ENCODE measurements around the gene FNDC11.
"Not testable (repeated sequence)": the region's sequence is repeated elsewhere in the genome, so short reads cannot be mapped to it uniquely, and the experiment has no call there.

FNDC11 gene

DNA sequence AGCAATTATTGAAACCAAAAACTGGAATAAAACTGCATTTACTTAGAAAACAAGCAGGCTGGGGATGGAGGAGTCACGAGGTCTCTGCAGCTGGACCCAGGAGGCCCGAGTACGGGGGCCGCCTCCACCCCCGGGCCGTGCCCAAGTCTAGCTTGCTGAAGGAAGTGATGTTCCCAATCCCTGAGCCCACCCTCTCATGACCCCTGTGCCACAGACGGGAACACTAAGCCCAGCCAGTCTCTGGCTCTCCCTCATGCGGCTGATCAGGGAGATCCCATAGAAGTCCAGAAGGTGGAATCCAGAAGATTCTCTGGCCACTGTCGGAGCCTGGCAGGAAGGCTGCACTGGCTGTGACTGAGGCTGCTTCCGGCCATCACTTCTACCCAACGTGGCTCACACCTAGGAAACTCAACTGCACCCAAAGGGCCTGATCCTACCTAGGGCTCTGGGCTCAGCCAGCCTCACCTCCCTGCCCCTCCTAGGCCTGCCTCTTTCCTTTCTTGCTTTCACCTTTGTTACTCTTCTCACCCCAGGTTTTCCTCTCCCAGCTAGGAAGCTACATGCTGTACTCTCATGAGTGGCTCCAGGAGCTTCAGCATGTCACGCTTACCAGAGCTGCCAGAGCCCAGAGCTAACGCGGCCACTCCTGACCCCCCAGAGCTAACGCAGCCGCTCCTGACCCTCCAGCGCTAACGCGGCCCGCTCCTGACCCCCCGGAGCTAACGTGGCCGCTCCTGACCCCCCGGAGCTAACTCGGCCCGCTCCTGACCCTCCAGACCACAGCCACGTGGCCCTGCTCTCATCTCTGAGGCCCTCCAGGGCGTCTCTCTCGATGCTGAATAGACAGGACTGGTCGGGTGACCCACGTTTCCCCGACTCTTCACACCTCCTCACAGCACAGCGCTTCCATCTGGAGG lies 44.8 kb downstream of the FNDC11 start:
- DNase-seq (ENCODE audit: low spot score): no peak
- TF ChIP-seq, protein P1, sequence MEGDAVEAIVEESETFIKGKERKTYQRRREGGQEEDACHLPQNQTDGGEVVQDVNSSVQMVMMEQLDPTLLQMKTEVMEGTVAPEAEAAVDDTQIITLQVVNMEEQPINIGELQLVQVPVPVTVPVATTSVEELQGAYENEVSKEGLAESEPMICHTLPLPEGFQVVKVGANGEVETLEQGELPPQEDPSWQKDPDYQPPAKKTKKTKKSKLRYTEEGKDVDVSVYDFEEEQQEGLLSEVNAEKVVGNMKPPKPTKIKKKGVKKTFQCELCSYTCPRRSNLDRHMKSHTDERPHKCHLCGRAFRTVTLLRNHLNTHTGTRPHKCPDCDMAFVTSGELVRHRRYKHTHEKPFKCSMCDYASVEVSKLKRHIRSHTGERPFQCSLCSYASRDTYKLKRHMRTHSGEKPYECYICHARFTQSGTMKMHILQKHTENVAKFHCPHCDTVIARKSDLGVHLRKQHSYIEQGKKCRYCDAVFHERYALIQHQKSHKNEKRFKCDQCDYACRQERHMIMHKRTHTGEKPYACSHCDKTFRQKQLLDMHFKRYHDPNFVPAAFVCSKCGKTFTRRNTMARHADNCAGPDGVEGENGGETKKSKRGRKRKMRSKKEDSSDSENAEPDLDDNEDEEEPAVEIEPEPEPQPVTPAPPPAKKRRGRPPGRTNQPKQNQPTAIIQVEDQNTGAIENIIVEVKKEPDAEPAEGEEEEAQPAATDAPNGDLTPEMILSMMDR (IDR thresholded peaks at IDR 0.05; ENCODE audit: extremely low read depth, missing control alignments): no peak

DNA sequence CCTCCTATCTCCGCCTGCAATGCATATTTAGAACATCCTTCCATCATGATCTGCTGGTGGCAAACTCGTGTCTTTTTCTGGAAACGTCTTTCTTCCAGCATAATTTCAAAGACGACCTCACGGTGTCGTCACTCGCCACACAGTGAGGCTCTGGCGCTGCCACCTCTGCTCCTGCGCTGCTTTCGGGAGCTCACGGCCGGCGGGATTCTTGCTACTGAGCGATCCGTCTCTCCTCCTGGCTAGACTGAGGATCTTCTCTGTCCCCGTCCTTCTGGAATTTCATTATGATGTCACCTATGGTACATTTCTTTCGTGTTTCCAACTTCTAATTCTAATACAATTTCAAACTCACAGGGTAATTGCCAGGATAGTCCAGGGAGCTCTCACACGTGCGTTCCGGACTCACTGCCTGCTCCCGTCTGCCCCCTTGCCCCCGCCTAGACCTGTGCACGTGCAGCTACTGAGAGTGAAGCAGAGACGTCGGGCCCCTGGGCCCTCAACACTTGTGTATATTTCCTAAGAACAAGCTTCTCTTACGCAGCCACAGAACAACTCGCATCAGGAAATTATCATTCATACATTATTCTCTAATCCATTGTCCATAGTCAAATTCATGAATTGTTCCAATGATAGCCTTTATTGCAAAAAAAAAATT lies 45.6 kb downstream of the FNDC11 start:
- no peak for DNase-seq (ENCODE audit: low spot score)
- TF ChIP-seq, protein P1 (IDR thresholded peaks at IDR 0.05; ENCODE audit: extremely low read depth, missing control alignments): no peak

DNA sequence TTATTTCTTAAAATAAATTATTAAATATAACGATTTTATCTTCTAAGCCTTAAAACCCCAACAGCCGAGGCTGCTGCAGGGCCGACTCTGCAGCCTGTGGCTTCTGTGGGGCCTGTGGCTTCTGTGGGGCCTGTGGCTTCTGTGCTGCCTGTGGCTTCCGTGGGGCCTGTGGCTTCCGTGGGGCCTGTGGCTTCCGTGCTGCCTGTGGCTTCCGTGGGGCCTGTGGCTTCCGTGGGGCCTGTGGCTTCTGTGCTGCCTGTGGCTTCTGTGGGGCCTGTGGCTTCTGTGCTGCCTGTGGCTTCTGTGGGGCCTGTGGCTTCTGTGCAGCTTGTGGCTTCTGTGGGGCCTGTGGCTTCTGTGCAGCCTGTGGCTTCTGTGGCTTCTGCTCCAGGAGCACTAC lies 47.7 kb downstream of the FNDC11 start:
- DNase-seq (ENCODE audit: low spot score): not testable (repeated sequence)

DNA sequence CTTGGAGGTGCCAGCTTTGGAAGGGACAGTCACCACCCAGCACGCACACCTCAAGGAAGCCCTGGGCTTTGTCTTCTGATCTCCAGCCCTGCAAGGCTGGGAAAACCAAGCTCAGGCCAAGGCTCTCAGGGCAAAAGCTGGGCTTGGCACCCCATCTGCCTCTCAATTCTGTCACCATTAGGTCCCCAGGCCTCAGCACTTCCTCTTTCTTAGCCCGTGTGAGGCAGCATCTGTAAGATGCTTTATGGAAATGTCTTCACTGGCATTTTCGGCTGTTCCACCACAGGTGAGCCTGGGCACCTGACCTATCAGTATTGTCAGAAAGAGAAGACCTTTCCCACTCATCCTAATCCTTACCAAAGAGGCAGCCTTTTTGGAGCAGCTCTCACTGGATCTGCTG lies 48.4 kb downstream of the FNDC11 start:
- TF ChIP-seq, protein P1 (IDR thresholded peaks at IDR 0.05; ENCODE audit: extremely low read depth, missing control alignments): no peak
- no peak for DNase-seq (ENCODE audit: low spot score)

Data from GM20000 (cell line).